Kidney epithelial cell (primary cell): ENCODE data around the gene IRS2. TPM values are rescaled to one million over a fixed set of nuclear protein-coding genes. Genes with fewer than 3 reads are reported as not detected.

ENCODE experiments used
- DNase-seq: peaks from one replicate; pipeline ENCODE4 v3.0.0-alpha.2; 2010; ENCODE audit warnings: low read depth
- H3K27me3 ChIP-seq: 2 replicates; pipeline ENCODE4 v1.6.0; 2011; ENCODE audit warnings: low read length; ENCODE audit not compliant: control insufficient read depth, insufficient read depth
- H3K36me3 ChIP-seq: 2 replicates; pipeline ENCODE4 v1.5.1; 2011; ENCODE audit warnings: low read length; ENCODE audit not compliant: control insufficient read depth, insufficient read depth
- H3K4me3 ChIP-seq: 2 replicates; pipeline ENCODE4 v1.5.1; 2011; ENCODE audit warnings: low read depth, mild to moderate bottlenecking, control low read depth, low read length
- total RNA-seq: library from RNA; depleted of rRNA; stranded (reverse); fragments of >200 nt; gene quantifications from 2 replicates; pipeline ENCODE4 v1.2.3, GENCODE V29; 2015
- TF ChIP-seq, protein P1 (sequence below): IDR thresholded peaks from 2 replicates; pipeline ENCODE4 v1.5.1; 2011; ENCODE audit warnings: mild to moderate bottlenecking, moderate library complexity, low read length, control low read depth, inconsistent platforms; ENCODE audit not compliant: insufficient read depth, poor library complexity, severe bottlenecking

The IRS2 gene
- total RNA-seq, 1 donor from 2014 or later, result 27.1 TPM

DNA sequence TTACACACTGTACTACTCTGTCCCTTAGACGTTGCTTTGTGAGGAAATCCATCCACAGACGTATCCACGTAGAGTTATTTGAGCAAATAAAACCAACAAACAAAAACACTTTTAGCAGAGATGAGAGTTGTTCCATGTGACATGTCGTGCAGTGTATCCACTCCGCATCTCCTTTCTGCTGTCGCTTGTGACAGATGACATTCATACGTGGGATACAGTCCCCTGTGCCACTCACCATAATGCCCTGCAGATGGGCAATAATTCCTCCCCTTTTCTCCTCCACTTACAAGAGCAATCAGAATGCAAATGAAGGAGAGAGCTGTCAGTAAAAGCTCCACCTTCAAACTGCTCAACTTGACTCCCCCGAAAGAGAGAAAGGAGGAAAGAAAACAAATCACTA, 26.0 kb downstream of the IRS2 start:
- TF ChIP-seq, protein P1, sequence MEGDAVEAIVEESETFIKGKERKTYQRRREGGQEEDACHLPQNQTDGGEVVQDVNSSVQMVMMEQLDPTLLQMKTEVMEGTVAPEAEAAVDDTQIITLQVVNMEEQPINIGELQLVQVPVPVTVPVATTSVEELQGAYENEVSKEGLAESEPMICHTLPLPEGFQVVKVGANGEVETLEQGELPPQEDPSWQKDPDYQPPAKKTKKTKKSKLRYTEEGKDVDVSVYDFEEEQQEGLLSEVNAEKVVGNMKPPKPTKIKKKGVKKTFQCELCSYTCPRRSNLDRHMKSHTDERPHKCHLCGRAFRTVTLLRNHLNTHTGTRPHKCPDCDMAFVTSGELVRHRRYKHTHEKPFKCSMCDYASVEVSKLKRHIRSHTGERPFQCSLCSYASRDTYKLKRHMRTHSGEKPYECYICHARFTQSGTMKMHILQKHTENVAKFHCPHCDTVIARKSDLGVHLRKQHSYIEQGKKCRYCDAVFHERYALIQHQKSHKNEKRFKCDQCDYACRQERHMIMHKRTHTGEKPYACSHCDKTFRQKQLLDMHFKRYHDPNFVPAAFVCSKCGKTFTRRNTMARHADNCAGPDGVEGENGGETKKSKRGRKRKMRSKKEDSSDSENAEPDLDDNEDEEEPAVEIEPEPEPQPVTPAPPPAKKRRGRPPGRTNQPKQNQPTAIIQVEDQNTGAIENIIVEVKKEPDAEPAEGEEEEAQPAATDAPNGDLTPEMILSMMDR, result no peak
- H3K4me3 ChIP-seq, result no peak overlapping the region
- no peak for DNase-seq
- H3K36me3 ChIP-seq, result no peaks in the 10 kb centered on the region
- no peaks in the 10 kb centered on the region for H3K27me3 ChIP-seq

GRCh38 chr13:109759609-109760008, 26.8 kb downstream of the IRS2 start:
- Histone ChIP-seq H3K36me3 (no peaks in the 10 kb centered on the region), H3K4me3 (no peak overlapping the region), H3K27me3 (no peaks in the 10 kb centered on the region)
- TF ChIP-seq, protein P1, result no peak
- no peak for DNase-seq

- Histone ChIP-seq H3K27me3 (no peaks in the 10 kb centered on the region), H3K36me3 (no peaks in the 10 kb centered on the region), H3K4me3 (no peak overlapping the region)
- TF ChIP-seq, protein P1, result no peak
- DNase-seq, result no peak
These were observed 27.4 kb downstream of the IRS2 start for GRCh38 chr13:109758937-109759480.

- no peaks in the 10 kb centered on the region for H3K27me3 ChIP-seq
- TF ChIP-seq, protein P1, result no peak
- H3K4me3 ChIP-seq, result no peak overlapping the region
- H3K36me3 ChIP-seq, result no peaks in the 10 kb centered on the region
- no peak for DNase-seq
These were observed 29.6 kb downstream of the IRS2 start for GRCh38 chr13:109756778-109757177.

GRCh38 chr13:109755997-109756396, 30.4 kb downstream of the IRS2 start:
- TF ChIP-seq, protein P1, result no peak
- H3K4me3 ChIP-seq, result no peak overlapping the region
- no peaks in the 10 kb centered on the region for H3K36me3 ChIP-seq
- no peaks in the 10 kb centered on the region for H3K27me3 ChIP-seq
- DNase-seq, result no peak

DNA sequence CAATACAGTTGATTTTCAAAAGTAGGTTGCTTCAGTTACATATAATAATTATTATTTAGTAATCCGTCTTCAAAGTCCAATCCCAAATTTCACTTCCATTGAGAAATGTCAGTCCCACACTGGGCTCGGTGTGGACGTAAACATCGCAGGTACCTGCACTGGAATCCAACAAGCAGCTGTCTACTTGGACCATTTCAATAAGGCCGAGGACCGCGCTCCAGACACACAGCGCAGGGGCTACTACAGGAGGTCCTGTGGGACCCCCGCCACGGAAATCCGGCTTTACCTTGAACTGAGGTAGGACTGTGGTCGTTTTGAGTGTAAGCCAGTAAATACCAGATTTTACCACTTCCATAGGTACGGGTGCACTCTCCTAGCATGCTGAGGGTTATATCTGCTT, 30.8 kb downstream of the IRS2 start:
- Histone ChIP-seq H3K27me3 (no peaks in the 10 kb centered on the region), H3K4me3 (no peak overlapping the region), H3K36me3 (no peaks in the 10 kb centered on the region)
- DNase-seq, result no peak
- TF ChIP-seq, protein P1, result no peak
